Epithelial cell of proximal tubule (primary cell): ENCODE results near the gene USP13. TPM values are rescaled to one million over a fixed set of nuclear protein-coding genes. Genes with fewer than 3 reads are reported as not detected.

ENCODE experiments used
- DNase-seq: peaks from one replicate; pipeline ENCODE4 v3.0.0-alpha.2; 2011; ENCODE audit warnings: low read depth
- H3K4me3 ChIP-seq: 2 replicates; pipeline ENCODE4 v1.5.1; 2011; ENCODE audit warnings: low read depth, mild to moderate bottlenecking, low read length
- CTCF ChIP-seq: conservative IDR thresholded peaks from 2 replicates; pipeline ENCODE4 v1.5.1; 2012; ENCODE audit warnings: low read depth, mild to moderate bottlenecking, low read length
- total RNA-seq: library from RNA; depleted of rRNA; stranded (reverse); fragments of >200 nt; gene quantifications from 2 replicates; pipeline ENCODE4 v1.2.3, GENCODE V29; 2015

USP13 gene
- total RNA-seq, 1 donor from 2014 or later = 10.3 TPM

DNA sequence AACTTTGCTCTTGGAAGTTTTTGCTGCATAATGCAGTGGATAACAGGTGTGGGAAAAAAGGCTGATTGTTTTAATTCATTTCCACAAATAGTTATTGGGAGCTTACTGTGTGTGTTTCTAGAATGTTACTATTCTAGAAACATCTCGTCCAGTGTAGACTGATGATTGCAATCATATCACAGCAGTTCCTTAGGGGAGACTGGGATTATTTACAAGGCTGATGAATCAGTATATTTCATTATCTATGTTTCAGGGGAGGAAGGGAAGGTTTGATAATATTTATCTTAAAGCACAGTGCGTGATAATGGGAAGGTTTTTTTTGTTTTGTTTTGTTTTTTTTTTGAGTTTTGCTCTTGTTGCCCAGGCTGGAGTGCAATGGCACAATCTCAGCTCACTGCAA lies 2.4 kb downstream of the USP13 start:
- TF ChIP-seq CTCF = no peak
- no peak for DNase-seq
- H3K4me3 ChIP-seq = no peak overlapping the region

DNA sequence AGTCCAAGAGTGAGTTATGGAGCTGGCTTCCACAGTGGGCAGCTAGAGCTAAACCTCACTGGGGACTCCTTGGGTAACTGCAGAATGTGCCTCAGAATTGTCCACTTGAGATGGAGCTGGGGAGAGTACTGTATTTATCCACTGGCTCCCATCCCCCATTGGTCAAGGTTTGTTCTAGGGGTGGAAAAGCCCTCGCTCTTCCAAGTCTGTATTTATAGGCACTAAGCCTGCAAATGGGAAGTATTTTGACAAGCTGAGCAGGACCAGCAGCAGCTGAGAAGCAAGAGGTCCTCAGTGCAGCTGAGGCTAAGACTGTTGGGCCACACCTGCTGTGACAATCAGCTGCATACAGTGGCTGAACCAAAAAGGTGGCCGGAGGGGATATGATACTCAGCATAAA lies 5.8 kb downstream of the USP13 start:
- DNase-seq = no peak

DNA sequence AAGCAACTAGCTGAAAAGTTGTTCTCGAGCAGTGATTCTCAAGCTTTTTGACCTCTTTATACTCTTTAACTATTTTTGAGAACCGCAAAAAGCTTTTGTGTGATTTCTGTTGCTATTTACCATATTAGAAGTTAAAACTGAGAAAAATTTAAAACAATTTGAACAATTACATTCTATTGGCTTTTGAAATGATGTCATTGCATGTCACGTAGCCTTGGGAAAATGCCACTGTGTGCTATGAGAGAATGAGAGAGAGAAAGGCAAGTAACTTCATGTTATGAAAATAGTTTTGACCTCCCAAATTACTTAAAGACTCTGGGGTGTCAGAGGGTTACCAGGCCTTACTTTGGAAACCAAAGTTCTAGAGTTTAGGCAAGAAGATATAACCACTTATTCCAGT lies 8.0 kb downstream of the USP13 start:
- H3K4me3 ChIP-seq = no peak overlapping the region
- TF ChIP-seq CTCF = no peak
- DNase-seq = no peak

More for the DNA sequence above, 5.8 kb downstream of the USP13 start:
- TF ChIP-seq CTCF = no peak
- no peak overlapping the region for H3K4me3 ChIP-seq

DNA sequence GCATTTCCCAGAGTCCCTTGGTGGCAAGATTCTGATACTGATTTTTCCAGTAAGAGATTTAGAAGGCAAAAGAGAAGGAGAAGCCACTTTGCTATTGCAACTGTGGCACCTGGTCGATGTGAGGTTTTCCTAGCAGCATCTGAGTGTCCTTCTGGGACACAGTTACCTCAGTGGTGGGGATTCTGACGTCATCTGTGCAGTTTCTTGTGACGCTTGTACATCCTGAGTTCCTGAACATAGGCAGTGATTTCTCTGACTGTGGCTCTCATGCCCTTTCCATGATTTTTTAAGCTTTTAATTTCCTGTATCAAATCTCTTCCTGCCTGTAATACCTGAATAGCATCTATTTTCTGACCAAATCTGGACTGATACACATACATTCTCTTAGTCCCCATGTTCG lies 8.9 kb downstream of the USP13 start:
- no peak for DNase-seq
- no peak for TF ChIP-seq CTCF
- H3K4me3 ChIP-seq = no peak overlapping the region

- TF ChIP-seq CTCF = no peak
- H3K4me3 ChIP-seq = no peak overlapping the region
- no peak for DNase-seq
Observed at GRCh38 chr3:179663093-179663492, 10.3 kb downstream of the USP13 start.

DNA sequence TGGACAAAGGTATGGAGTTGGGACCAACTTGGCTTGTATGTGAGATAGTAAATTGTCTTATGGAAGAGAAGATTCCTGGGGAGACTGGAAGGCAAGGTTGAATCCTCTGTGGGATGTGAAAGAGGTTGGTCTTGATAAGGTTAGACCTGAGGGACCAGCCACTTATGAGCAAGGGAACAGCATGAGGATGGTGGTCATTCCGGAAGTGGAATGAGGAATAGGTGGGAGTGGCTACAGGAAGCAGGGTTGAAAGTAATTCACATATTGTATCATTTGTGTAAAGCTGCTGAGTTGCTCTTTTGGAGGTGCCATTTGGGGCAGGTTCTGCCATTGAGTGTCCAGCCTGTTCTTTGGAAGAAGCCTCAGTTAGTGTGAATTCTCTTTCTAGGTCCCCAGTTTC lies 13.2 kb downstream of the USP13 start:
- no peak for TF ChIP-seq CTCF
- no peak overlapping the region for H3K4me3 ChIP-seq
- DNase-seq = no peak

DNA sequence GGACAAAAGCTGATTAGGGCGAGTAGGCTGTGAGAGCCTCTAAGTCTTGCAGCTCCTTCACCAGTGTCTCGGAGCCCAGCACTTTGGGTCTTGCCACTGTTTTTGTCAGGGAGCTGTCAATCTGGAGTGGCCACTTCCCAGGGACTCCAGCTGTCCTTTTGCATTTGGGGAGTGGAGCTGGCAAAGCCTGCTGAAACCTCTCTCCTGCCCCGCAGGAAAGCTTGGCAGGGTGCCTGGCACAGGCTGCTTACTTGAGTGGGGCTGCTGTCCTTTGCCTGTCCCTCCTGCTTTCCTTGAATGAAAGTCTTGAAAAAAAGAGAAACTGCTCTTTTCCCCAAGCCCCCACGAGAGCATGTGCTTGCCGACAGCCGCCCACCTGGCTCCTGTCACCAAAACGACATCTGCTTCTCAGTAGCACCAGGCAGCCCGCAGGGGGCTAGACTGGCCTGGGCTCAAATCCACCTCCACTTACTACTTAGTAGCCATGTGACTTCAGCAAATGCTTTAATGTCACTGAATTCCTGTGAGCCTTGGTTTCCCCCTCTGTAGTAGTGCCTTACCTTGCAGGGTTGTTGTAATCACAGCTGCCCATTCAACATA lies 13.7 kb downstream of the USP13 start:
- H3K4me3 ChIP-seq = no peak overlapping the region
- peak; percentile 8 for TF ChIP-seq CTCF
- DNase-seq = no peak
